Mesenteric fat pad (tissue), 1 donor: ENCODE measurements around the gene WDR12. TPM values are rescaled to one million over a fixed set of nuclear protein-coding genes. Genes with fewer than 3 reads are reported as not detected.
"Not testable (repeated sequence)": the region's sequence is repeated elsewhere in the genome, so short reads cannot be mapped to it uniquely, and the experiment has no call there.

Source experiments
- DNase-seq: peaks from one replicate; pipeline ENCODE4 v3.0.0-alpha.2; 2020; ENCODE audit warnings: low spot score
- long read RNA-seq: library from polyadenylated mRNA; unstranded; transcript quantifications from one replicate; pipeline ENCODE4 v2.0.0, GENCODE V29; 2020
- total RNA-seq: library from RNA; stranded (reverse); fragmentation: NEBNext Ultra II Directional; extraction: Animal tissue kit (Norgen Biotek cat#: 25700); gene quantifications from one replicate; pipeline ENCODE4 v1.2.1, GENCODE V29; 2021
- donor health status: DM: yes; HTN: yes; CAD: no.

WDR12 gene
- 50.5 TPM for total RNA-seq
- long read RNA-seq, full-length matches to known transcripts: 73 of 88 reads
- long read RNA-seq, partial matches to known transcripts: 3 of 88 reads
- long read RNA-seq, other reads (novel, unspliced or antisense): 12 of 88 reads

GRCh38 chr2:202911512-202912341, at the start of gene WDR12, which contains the start of gene CARF:
Gene WDR12 (minus strand): TSS chr2:202911673. CDS start chr2:202911476, 197 bp downstream.
Gene CARF (plus strand): TSS chr2:202912275. CDS start chr2:202941903, 29,628 bp downstream.
- DNase-seq: peak; percentile 96

- no peak for DNase-seq
Measured at GRCh38 chr2:202960524-202960923, 49.1 kb upstream of the WDR12 start.

- no peak for DNase-seq
Measured at GRCh38 chr2:202950592-202950991, 39.1 kb upstream of the WDR12 start.

DNA sequence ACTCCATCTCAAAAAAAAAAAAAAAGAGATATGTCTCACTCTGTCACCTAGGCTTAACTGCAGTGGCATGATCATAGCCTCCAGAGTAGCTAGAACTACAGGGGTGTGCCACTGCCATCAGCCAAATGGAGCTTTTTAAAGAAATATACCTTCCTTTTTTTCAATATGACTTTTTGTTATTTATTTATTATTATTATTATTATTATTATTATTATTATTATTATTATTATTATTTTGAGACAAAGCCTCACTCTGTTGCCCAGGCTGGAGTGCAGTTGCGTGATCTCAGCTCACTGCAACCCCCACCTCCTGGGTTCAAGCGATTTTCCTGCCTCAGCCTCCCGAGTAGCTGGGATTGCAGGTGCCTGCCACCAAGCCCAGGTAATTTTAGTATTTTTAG, 37.9 kb upstream of the WDR12 start:
- not testable (repeated sequence) for DNase-seq

- DNase-seq: no peak
Measured at GRCh38 chr2:202945497-202945896, 34.0 kb upstream of the WDR12 start.

- no peak for DNase-seq
Measured at GRCh38 chr2:202944816-202945215, 33.3 kb upstream of the WDR12 start.

DNA sequence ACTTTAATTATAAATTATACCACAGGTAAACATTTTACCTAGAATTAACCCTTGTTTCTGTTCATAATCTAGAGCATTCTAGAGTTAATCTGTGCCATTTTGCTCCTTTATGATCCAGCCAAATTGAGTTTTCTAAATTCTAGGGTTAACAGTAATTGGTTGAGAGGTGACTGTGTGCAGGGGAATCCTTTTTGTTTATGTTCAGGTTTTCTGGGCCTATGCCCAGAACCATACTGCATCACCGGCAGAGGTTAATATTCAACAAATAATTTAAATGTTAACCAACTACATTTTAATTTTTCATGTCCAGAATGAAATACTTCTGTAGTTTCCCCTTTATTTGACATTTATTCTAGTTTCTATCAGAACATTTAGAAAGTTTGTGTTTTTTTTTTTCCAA, 32.9 kb upstream of the WDR12 start:
- no peak for DNase-seq

- no peak for DNase-seq
Measured at GRCh38 chr2:202941771-202942170, 30.3 kb upstream of the WDR12 start.

GRCh38 chr2:202938960-202939359, 27.5 kb upstream of the WDR12 start:
- no peak for DNase-seq

GRCh38 chr2:202934456-202934855, 23.0 kb upstream of the WDR12 start:
- DNase-seq: no peak

DNA sequence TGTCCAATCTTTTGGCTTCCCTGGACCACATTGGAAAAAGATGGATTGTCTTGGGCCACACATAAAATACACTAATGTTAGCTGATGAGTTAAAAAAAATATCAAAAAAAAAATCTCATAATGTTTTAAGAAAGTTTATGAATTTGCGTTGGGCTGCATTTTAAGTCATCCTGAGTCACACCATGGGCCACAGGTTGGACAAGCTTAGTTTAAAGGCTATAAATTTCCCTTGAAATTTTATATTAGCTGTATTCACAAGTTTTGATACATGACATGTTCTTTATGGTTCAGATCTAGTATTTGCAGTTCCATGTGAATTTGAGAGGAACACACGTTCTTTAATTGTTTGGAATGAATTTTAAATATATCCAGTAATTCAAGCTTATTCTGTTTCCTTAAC, 22.5 kb upstream of the WDR12 start:
- DNase-seq: no peak

DNA sequence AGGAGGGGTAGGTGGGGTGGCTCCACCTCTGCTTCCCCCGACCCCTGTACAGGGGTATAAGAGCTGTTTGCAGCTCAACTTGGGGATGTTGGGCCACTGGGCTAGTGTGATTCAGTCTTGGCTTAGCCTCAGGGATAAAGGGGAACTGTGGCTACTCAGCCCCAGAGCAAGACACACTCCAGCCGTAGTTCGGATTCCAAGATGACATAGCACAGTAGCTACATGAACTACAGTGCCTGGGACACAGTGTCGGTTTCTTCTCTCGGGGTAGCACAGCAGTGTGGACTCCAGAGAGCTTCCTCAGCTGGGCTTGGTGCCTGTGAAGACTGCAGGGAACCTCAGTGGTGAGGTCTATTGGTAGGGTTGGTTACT, 21.7 kb upstream of the WDR12 start:
- DNase-seq: no peak

DNA sequence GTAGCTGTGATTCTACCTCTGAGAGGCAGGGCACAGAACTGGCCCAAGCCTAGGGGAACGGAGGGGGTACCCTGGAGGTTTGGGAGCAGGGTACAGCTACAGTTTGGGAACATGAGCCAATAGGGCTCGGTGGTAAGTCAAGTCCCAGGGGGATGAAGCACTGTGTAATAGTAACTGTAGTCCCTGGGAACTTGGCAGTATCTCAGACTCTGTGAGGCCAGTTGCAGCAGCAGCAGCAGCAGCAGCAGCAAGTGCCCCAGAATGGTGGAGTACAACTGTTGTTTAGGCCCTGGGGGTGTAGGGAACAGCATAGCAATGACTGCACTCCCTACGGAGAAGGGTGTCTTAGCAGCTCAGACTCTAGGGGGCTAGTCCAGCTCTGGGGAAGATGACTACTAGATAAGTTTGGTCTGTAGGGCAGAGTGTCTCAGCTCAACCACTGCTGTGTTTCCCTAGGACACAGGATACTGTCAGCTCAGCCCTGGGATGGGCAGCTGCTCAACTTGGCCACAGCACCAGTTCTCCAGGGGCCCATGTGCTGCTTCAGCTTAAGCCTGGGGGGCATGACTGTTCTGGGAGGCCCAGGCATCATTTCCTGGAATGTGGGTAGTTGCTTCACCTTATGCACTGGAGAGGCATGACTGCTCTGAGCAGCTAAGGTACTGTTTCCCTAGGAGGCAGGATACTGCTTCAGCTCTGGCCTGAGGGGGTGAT, 21.1 kb upstream of the WDR12 start:
- DNase-seq: no peak

DNA sequence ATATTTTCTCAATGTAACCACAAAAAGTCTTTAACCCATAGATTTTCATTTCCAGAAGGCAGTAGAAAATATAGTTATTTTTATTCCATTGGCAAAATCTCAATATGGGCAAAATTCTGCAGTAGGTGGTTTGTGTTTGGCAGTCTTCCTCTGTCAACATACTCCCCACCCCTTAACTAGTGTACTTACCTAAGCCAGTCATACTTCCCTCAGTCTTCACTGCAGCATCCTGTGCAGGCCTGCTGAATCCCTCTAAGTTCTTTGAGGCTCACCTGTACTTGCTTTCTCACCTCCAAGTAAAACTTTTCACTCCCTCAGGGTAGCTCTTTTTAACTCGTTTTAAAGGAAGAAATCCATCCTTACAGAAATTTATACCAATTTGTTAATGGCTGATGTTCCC, 7.4 kb upstream of the WDR12 start:
- DNase-seq: no peak

GRCh38 chr2:202912342-202913201, 1.1 kb upstream of the WDR12 start:
- DNase-seq: not testable (repeated sequence)

GRCh38 chr2:202911203-202911511, 316 bp downstream of the WDR12 start:
- DNase-seq: no peak

- no peak for DNase-seq
Measured at GRCh38 chr2:202910698-202911097, 775 bp downstream of the WDR12 start.

GRCh38 chr2:202910250-202910649, 1.2 kb downstream of the WDR12 start:
- DNase-seq: not testable (repeated sequence)

- DNase-seq: no peak
Measured at GRCh38 chr2:202909394-202910192, 1.9 kb downstream of the WDR12 start.

DNA sequence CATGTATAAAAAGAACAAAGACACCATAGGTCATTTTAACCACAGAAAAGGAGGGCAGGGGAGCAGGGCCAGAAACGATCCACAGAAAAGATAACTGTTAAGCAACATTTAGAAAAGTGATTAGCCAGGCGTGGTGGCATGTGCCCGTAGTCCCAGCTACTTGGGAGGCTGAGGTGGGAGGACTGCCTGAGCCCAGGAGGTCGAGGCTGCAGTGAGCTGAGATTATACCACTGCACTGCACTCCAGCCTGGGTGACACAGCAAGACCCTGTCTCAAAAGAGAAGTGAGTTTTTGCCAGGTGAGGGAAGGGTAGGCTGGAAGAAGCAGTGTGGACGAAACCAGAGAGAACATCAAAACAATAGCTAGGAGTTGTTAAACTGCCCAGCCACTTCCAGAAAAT, 3.3 kb downstream of the WDR12 start:
- no peak for DNase-seq

GRCh38 chr2:202905507-202905906, 6.0 kb downstream of the WDR12 start:
- DNase-seq: not testable (repeated sequence)
